ENCODE data around the gene PARD3B. TPM values are rescaled to one million over a fixed set of nuclear protein-coding genes. Genes with fewer than 3 reads are reported as not detected.

The PARD3B gene
- total RNA-seq, 2 donors from 2014 or later, result 15.0 to 17.8 TPM

DNA sequence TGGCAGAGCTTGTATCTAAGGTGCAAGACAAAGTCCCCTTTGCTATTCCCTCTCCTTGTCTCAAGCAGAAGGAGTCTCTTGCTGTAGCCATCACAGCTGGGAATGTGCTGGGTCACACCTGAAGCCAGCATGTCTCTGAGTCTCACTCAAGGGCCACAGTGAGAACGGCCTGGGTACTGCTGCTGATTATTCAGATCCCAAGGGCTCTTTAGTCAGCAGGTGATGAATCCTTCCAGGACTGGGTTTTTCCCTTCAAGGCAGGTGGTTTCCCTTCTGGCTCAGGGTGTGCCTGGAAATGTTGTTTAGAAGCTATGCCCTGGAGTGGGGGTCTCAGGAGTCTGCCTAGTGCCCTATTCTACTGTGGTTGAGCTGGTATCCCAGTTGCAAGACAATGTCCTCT is 356.3 kb downstream of the PARD3B start:
- no peak for ATAC-seq
- no peaks in the 10 kb centered on the region for H3K36me3 ChIP-seq (replicated peaks in 1 of 2; ENCODE audit: insufficient read depth in 1 of 2, low read depth in 2 of 2)

DNA sequence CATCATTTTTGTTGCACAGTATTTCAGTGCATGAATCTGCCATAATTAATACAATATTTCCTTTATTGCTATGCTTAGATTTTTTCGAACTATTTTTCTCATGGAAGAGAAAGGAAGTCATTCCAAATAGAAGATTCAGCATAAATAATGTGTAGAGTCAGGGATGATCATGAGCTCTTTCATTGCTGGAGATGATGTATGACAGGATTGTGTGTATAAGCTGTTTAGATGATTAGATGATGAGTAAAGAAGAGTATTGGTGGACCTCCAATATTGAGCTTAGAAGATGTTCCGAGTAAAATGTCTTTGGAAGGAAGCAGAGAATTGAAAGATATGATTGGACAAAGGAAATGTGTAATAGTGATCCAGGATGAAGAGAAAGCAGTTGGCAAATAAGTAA is 364.5 kb downstream of the PARD3B start:
- TF ChIP-seq, protein P1, sequence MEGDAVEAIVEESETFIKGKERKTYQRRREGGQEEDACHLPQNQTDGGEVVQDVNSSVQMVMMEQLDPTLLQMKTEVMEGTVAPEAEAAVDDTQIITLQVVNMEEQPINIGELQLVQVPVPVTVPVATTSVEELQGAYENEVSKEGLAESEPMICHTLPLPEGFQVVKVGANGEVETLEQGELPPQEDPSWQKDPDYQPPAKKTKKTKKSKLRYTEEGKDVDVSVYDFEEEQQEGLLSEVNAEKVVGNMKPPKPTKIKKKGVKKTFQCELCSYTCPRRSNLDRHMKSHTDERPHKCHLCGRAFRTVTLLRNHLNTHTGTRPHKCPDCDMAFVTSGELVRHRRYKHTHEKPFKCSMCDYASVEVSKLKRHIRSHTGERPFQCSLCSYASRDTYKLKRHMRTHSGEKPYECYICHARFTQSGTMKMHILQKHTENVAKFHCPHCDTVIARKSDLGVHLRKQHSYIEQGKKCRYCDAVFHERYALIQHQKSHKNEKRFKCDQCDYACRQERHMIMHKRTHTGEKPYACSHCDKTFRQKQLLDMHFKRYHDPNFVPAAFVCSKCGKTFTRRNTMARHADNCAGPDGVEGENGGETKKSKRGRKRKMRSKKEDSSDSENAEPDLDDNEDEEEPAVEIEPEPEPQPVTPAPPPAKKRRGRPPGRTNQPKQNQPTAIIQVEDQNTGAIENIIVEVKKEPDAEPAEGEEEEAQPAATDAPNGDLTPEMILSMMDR (IDR thresholded peaks at IDR 0.05), result no peak
- no peak for TF ChIP-seq POLR2A (IDR thresholded peaks at IDR 0.05)
- ATAC-seq (no peak), DNase-seq (no peak)
- WGBS, 2 donors, result 89 to 93% methylated on average over 2 of the region's 2 CpGs
- Histone ChIP-seq H3K4me3 (no peak overlapping the region), H3K4me1 (no peaks in the 10 kb centered on the region), H3K27ac (no peak overlapping the region), H3K9me3 (no peaks in the 10 kb centered on the region), H3K36me3 (replicated peaks in 1 of 2; ENCODE audit: insufficient read depth in 1 of 2, low read depth in 2 of 2) (no peaks in the 10 kb centered on the region), H3K27me3 (no peaks in the 10 kb centered on the region)
- intact Hi-C loops (cut with DNase I), result no loop called here

More for the DNA sequence above, 356.3 kb downstream of the PARD3B start:
- Histone ChIP-seq H3K4me3 (no peak overlapping the region), H3K27me3 (no peaks in the 10 kb centered on the region), H3K4me1 (peaks cover 12% of the 10 kb centered on the region), H3K27ac (no peak overlapping the region), H3K9me3 (no peaks in the 10 kb centered on the region)
- WGBS, 2 donors, result 25 to 83% methylated on average over 1 of the region's 1 CpG
- intact Hi-C loops (cut with DNase I), result no loop called here
- TF ChIP-seq, protein P1 (IDR thresholded peaks at IDR 0.05), result no peak
- TF ChIP-seq POLR2A (IDR thresholded peaks at IDR 0.05), result no peak
- no peak for DNase-seq

DNA sequence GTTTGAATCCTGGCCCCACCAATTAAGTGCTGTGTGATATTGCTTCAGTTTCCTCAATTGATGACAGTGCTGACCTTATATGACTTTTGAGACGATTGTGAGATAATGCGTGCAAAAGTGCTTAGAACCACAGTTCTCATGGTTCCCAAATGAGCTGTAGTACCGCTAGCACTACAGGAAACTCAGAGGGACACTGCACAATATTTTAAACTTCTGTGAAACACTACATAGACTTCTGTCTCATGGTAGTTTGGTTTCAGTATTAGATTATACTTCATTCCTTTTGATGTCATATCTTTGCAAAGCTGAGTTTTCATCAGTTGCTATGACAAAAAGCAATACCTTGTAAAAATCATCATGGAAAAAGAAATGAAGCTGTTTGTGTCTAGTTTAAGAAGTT is 368.0 kb downstream of the PARD3B start:
- H3K36me3 ChIP-seq (replicated peaks in 1 of 2; ENCODE audit: insufficient read depth in 1 of 2, low read depth in 2 of 2), result no peaks in the 10 kb centered on the region
- H3K27me3 ChIP-seq, result no peaks in the 10 kb centered on the region
- H3K27ac ChIP-seq, result no peak overlapping the region
- no peaks in the 10 kb centered on the region for H3K4me1 ChIP-seq
- H3K9me3 ChIP-seq, result no peaks in the 10 kb centered on the region
- 78 to 82% methylated on average over 3 of the region's 3 CpGs for WGBS, 2 donors
- no peak for ATAC-seq
- no peak for DNase-seq
- TF ChIP-seq POLR2A (IDR thresholded peaks at IDR 0.05), result no peak
- TF ChIP-seq, protein P1 (IDR thresholded peaks at IDR 0.05), result no peak
- H3K4me3 ChIP-seq, result no peak overlapping the region
- intact Hi-C loops (cut with DNase I), result no loop called here

DNA sequence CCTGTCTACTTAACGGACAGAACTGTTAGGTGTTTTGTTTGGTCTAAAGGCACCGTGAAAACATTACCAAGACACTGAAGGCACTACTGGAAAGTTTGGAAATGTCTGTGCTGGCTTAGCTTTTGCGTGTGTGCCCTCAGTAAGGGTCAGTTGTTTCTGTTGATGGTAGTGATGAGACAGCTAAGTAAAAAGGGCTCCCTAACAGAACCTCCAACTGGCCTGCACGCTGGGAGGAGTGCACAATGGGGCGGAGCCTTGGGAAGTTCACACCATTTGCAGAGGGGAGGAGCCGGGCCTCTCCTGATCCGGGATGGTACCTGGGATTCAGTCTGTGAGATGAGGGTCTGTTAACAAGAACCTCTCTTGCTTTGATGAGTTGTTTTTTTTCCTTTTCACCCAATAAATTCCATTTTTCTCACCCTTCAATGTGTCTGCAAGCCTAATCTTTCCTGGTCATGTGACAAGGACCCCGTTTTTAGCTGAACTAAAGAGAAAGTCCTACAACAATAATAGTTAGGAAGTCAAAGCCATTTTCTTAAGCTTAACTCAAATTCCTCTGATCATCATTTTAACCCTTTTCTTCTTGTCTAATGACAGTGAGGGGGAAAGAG is 368.7 kb downstream of the PARD3B start:
- ATAC-seq (no peak), DNase-seq (no peak)
- Histone ChIP-seq H3K4me3 (no peak overlapping the region), H3K36me3 (replicated peaks in 1 of 2; ENCODE audit: insufficient read depth in 1 of 2, low read depth in 2 of 2) (no peaks in the 10 kb centered on the region), H3K27me3 (no peaks in the 10 kb centered on the region), H3K9me3 (no peaks in the 10 kb centered on the region), H3K4me1 (no peaks in the 10 kb centered on the region), H3K27ac (no peak overlapping the region)
- intact Hi-C loops (cut with DNase I), result no loop called here
- TF ChIP-seq, protein P1 (IDR thresholded peaks at IDR 0.05), result no peak
- WGBS, 2 donors, result 94% methylated on average over 8 of the region's 8 CpGs

DNA sequence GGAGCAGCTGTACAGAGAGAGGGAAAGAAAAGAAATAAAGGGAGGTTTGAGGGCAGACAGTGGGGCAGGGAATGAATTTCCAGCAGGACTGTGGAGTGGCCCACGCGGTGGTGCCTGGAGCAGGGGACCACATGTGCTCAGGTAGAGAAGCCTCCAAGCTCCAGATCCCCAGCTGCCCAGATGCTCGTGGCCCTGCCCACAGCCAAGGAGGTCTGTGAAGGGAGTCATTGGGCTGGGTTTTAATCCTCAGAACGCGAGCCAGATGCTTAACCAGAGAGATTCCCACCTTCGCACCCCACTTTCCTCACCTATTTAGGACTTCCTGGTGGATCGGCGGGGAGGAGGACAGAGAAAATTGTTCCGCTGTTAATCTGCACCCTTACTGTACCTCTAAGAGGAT is 369.4 kb downstream of the PARD3B start:
- intact Hi-C loops (cut with DNase I), result no loop called here
- Histone ChIP-seq H3K4me3 (no peak overlapping the region), H3K27ac (no peak overlapping the region), H3K36me3 (replicated peaks in 1 of 2; ENCODE audit: insufficient read depth in 1 of 2, low read depth in 2 of 2) (no peaks in the 10 kb centered on the region), H3K27me3 (no peaks in the 10 kb centered on the region), H3K4me1 (no peaks in the 10 kb centered on the region), H3K9me3 (no peaks in the 10 kb centered on the region)
- 97% methylated on average over 9 of the region's 9 CpGs for WGBS, 2 donors
- no peak for DNase-seq
- no peak for ATAC-seq
- TF ChIP-seq, protein P1 (IDR thresholded peaks at IDR 0.05), result no peak
- TF ChIP-seq POLR2A (IDR thresholded peaks at IDR 0.05), result no peak
